Glutamatergic neuron (in vitro differentiated cells): ENCODE results near the gene ADAMTS7. TPM values are rescaled to one million over a fixed set of nuclear protein-coding genes. Genes with fewer than 3 reads are reported as not detected.
"Not testable (repeated sequence)": the region's sequence is repeated elsewhere in the genome, so short reads cannot be mapped to it uniquely, and the experiment has no call there.

Experiments used
- DNase-seq: peaks from one replicate; pipeline ENCODE4 v3.0.0; 2022
- H3K27ac Mint-ChIP-seq: one replicate; pipeline ENCODE4 v1.8.0; 2020; ENCODE audit warnings: mild to moderate bottlenecking, mixed read lengths, inconsistent platforms; ENCODE audit not compliant: unreplicated experiment
- H3K27me3 Mint-ChIP-seq: one replicate; pipeline ENCODE4 v1.8.0; 2020; ENCODE audit warnings: mild to moderate bottlenecking, moderate library complexity, mixed read lengths, inconsistent platforms; ENCODE audit not compliant: unreplicated experiment
- H3K36me3 Mint-ChIP-seq: one replicate; pipeline ENCODE4 v1.8.0; 2020; ENCODE audit warnings: mild to moderate bottlenecking, mixed read lengths, inconsistent platforms; ENCODE audit not compliant: unreplicated experiment
- H3K4me1 Mint-ChIP-seq: one replicate; pipeline ENCODE4 v1.8.0; 2020; ENCODE audit warnings: mild to moderate bottlenecking, low read depth, mixed read lengths, inconsistent platforms; ENCODE audit not compliant: unreplicated experiment
- H3K4me3 Mint-ChIP-seq: one replicate; pipeline ENCODE4 v1.8.0; 2020; ENCODE audit warnings: mild to moderate bottlenecking, mixed read lengths, inconsistent platforms; ENCODE audit not compliant: unreplicated experiment
- H3K9me3 Mint-ChIP-seq: one replicate; pipeline ENCODE4 v1.8.0; 2020; ENCODE audit warnings: mild to moderate bottlenecking, moderate library complexity, mixed read lengths, inconsistent platforms; ENCODE audit not compliant: unreplicated experiment
- total RNA-seq: library from RNA; stranded (reverse); fragmentation: NEBNext Ultra II Directional; extraction: Animal tissue kit (Norgen Biotek cat#: 25700); gene quantifications from one replicate; pipeline ENCODE4 v1.2.1, GENCODE V29; 2021; ENCODE audit not compliant: unreplicated experiment
- TF ChIP-seq, protein P1 (sequence below): fragments of 200-600 bp; sonication (generic); IDR thresholded peaks from one replicate; pipeline ENCODE4 v1.5.0; 2021; ENCODE audit not compliant: partially characterized antibody, unreplicated experiment

Gene ADAMTS7
- total RNA-seq, 1 donor from 2014 or later: 181 TPM

GRCh38 chr15:78841376-78841706, 30.1 kb upstream of the ADAMTS7 start:
- no peaks in the 10 kb centered on the region for H3K36me3 Mint-ChIP-seq
- no peak overlapping the region for H3K27ac Mint-ChIP-seq
- TF ChIP-seq, protein P1, sequence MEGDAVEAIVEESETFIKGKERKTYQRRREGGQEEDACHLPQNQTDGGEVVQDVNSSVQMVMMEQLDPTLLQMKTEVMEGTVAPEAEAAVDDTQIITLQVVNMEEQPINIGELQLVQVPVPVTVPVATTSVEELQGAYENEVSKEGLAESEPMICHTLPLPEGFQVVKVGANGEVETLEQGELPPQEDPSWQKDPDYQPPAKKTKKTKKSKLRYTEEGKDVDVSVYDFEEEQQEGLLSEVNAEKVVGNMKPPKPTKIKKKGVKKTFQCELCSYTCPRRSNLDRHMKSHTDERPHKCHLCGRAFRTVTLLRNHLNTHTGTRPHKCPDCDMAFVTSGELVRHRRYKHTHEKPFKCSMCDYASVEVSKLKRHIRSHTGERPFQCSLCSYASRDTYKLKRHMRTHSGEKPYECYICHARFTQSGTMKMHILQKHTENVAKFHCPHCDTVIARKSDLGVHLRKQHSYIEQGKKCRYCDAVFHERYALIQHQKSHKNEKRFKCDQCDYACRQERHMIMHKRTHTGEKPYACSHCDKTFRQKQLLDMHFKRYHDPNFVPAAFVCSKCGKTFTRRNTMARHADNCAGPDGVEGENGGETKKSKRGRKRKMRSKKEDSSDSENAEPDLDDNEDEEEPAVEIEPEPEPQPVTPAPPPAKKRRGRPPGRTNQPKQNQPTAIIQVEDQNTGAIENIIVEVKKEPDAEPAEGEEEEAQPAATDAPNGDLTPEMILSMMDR: no peak
- DNase-seq: no peak
- H3K4me1 Mint-ChIP-seq: peaks cover 11% of the 10 kb centered on the region
- peaks cover 2% of the 10 kb centered on the region for H3K9me3 Mint-ChIP-seq
- H3K4me3 Mint-ChIP-seq: no peak overlapping the region
- H3K27me3 Mint-ChIP-seq: peaks cover 5% of the 10 kb centered on the region

- Mint-ChIP-seq H3K27ac (no peak overlapping the region), H3K4me1 (peaks cover 11% of the 10 kb centered on the region), H3K36me3 (no peaks in the 10 kb centered on the region), H3K9me3 (peaks cover 2% of the 10 kb centered on the region), H3K27me3 (peaks cover 4% of the 10 kb centered on the region), H3K4me3 (no peak overlapping the region)
- TF ChIP-seq, protein P1: no peak
- DNase-seq: no peak
These were observed 29.6 kb upstream of the ADAMTS7 start for GRCh38 chr15:78840661-78841375.

GRCh38 chr15:78839151-78839550, 27.9 kb upstream of the ADAMTS7 start:
- not testable (repeated sequence) for DNase-seq, H3K36me3 Mint-ChIP-seq, H3K4me3 Mint-ChIP-seq, H3K27ac Mint-ChIP-seq, H3K9me3 Mint-ChIP-seq, H3K27me3 Mint-ChIP-seq
- peaks cover 11% of the 10 kb centered on the region for H3K4me1 Mint-ChIP-seq

DNA sequence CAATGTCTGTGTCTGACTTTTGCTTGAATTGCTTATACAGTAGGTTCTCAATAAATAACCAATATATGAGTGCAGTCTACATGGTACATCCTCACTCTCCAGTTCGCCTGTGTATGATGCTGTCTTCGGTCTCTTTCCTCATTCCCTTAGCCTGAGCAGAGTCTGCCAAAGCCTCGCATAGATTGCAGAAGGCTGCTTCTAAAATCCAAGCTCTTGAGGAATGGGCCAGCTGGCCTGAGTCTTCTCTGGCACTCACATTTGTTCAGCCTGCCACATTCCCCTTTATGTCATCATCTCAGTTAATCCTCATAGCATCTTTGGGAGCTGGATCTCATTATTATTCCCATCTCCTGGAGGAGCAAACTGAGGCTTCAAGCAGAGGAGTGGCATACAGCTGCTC, 27.2 kb upstream of the ADAMTS7 start:
- TF ChIP-seq, protein P1: no peak
- Mint-ChIP-seq H3K4me3 (no peak overlapping the region), H3K36me3 (no peaks in the 10 kb centered on the region), H3K4me1 (peaks cover 11% of the 10 kb centered on the region), H3K9me3 (peaks cover 2% of the 10 kb centered on the region), H3K27me3 (peaks cover 4% of the 10 kb centered on the region), H3K27ac (no peak overlapping the region)
- no peak for DNase-seq

DNA sequence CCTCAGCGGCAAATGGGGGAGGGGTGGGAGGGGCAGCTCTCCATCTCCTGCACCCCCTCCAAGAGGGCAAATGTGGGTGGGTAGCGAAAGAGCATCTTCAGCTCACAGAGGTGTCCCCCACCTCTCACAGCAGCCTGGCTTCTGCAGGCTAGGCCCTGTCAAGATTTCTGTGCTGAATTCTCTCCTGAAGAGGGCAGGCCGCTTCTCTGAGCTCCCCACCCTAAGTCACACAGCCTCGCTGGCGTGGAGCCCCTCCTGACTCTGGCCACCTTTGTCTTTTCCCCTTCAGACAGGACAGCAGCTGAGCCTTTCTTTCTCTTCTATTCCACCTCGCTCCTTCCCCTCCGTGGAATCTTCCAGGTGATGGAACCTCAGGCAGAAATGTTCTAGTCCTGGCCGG, 26.3 kb upstream of the ADAMTS7 start:
- Mint-ChIP-seq H3K27ac (no peak overlapping the region), H3K27me3 (peaks cover 2% of the 10 kb centered on the region), H3K36me3 (no peaks in the 10 kb centered on the region), H3K4me1 (peaks cover 11% of the 10 kb centered on the region), H3K9me3 (peaks cover 2% of the 10 kb centered on the region), H3K4me3 (no peak overlapping the region)
- TF ChIP-seq, protein P1: no peak
- DNase-seq: no peak
